Neutrophil (primary cell): ENCODE results near the gene SURF2.

Source experiments
- H3K27ac ChIP-seq: fragments of 200-600 bp; sonication (generic); 2 replicates; pipeline ENCODE4 v1.5.1; 2016; ENCODE audit warnings: mild to moderate bottlenecking, moderate library complexity
- H3K27me3 ChIP-seq: fragments of 200-600 bp; sonication (generic); 2 replicates; pipeline ENCODE4 v1.6.0; 2016; ENCODE audit warnings: mild to moderate bottlenecking
- H3K36me3 ChIP-seq: fragments of 200-600 bp; sonication (generic); 2 replicates; pipeline ENCODE4 v1.5.1; 2017
- H3K4me1 ChIP-seq, 2 experiments: fragments of 200-600 bp in 1 of 2; sonication (generic) in 1 of 2; 1 replicate in 1 of 2; 2 replicates in 1 of 2; pipeline versions ENCODE4 v1.5.1 to v1.6.1; 2013 to 2016; ENCODE audit warnings: low read depth in 1 of 2, low read length in 1 of 2, mild to moderate bottlenecking in 1 of 2, moderate library complexity in 1 of 2; ENCODE audit not compliant: control insufficient read depth in 1 of 2, insufficient read depth in 1 of 2
- H3K4me3 ChIP-seq, 2 experiments: fragments of 200-600 bp in 1 of 2; sonication (generic) in 1 of 2; 1 replicate in 1 of 2; 2 replicates in 1 of 2; pipeline ENCODE4 v1.5.1; 2013 to 2016; ENCODE audit warnings: low read depth in 1 of 2, low read length in 1 of 2, mild to moderate bottlenecking in 1 of 2, moderate library complexity in 1 of 2
- H3K9me3 ChIP-seq: fragments of 200-600 bp; sonication (generic); 2 replicates; pipeline ENCODE4 v1.5.1; 2016
- CTCF ChIP-seq: fragments of 200-600 bp; sonication (generic); IDR thresholded peaks from 2 replicates; pipeline ENCODE4 v1.5.1; 2016; ENCODE audit warnings: antibody characterized with exemption

Gene SURF2

GRCh38 chr9:133383438-133383837 lies 27.1 kb downstream of the SURF2 start:
- H3K4me1 ChIP-seq = peaks cover 7% of the 10 kb centered on the region in 2 experiments
- H3K27ac ChIP-seq = no peak overlapping the region
- no peak for TF ChIP-seq CTCF
- H3K4me3 ChIP-seq = no peak overlapping the region
- H3K9me3 ChIP-seq = no peaks in the 10 kb centered on the region
- no peaks in the 10 kb centered on the region for H3K27me3 ChIP-seq
- no peaks in the 10 kb centered on the region for H3K36me3 ChIP-seq

- Histone ChIP-seq H3K36me3 (no peaks in the 10 kb centered on the region), H3K4me3 (no peak overlapping the region), H3K9me3 (no peaks in the 10 kb centered on the region), H3K4me1 (no peaks in the 10 kb centered on the region), H3K27me3 (no peaks in the 10 kb centered on the region), H3K27ac (no peak overlapping the region)
- no peak for TF ChIP-seq CTCF
Observed at GRCh38 chr9:133384736-133385321, 28.5 kb downstream of the SURF2 start.

- Histone ChIP-seq H3K9me3 (no peaks in the 10 kb centered on the region), H3K4me3 (no peak overlapping the region), H3K27me3 (no peaks in the 10 kb centered on the region), H3K36me3 (no peaks in the 10 kb centered on the region), H3K4me1 (no peaks in the 10 kb centered on the region), H3K27ac (no peak overlapping the region)
- no peak for TF ChIP-seq CTCF
Observed at GRCh38 chr9:133385452-133385851, 29.1 kb downstream of the SURF2 start.

- Histone ChIP-seq H3K4me1 (no peaks in the 10 kb centered on the region), H3K4me3 (no peak overlapping the region), H3K36me3 (no peaks in the 10 kb centered on the region), H3K9me3 (no peaks in the 10 kb centered on the region), H3K27me3 (no peaks in the 10 kb centered on the region), H3K27ac (no peak overlapping the region)
- TF ChIP-seq CTCF = no peak
Observed at GRCh38 chr9:133386338-133386737, 30.0 kb downstream of the SURF2 start.

GRCh38 chr9:133387680-133388079 lies 31.3 kb downstream of the SURF2 start:
- no peaks in the 10 kb centered on the region for H3K9me3 ChIP-seq
- H3K4me1 ChIP-seq = no peaks in the 10 kb centered on the region
- no peaks in the 10 kb centered on the region for H3K27me3 ChIP-seq
- H3K36me3 ChIP-seq = no peaks in the 10 kb centered on the region
- no peak overlapping the region for H3K27ac ChIP-seq
- no peak overlapping the region for H3K4me3 ChIP-seq
- no peak for TF ChIP-seq CTCF
